ENCODE measurements around the gene TRPM2. TPM values are rescaled to one million over a fixed set of nuclear protein-coding genes. Genes with fewer than 3 reads are reported as not detected.

TRPM2 gene
- total and polyA plus RNA-seq, 2 of the 4 experiments (the other 2 are of a cell fraction): not detected

- H3K27me3 ChIP-seq (ENCODE audit: control insufficient read depth, insufficient read depth, low read length): no peaks in the 10 kb centered on the region
- H4K8ac ChIP-seq (ENCODE audit: low read depth in 2 of 2, low read length in 2 of 2): no peak overlapping the region
- intact Hi-C loops (cut with micrococcal nuclease): no loop called here
- H3K4me3 ChIP-seq (ENCODE audit: insufficient read depth, low read depth, low read length): no peak overlapping the region
- no peak overlapping the region for H4K91ac ChIP-seq (ENCODE audit: insufficient read depth, low read depth, low read length)
- no peaks in the 10 kb centered on the region for H3K79me1 ChIP-seq (ENCODE audit: low read depth in 1 of 2, low read length in 2 of 2)
- in situ Hi-C loops (cut with MboI; ENCODE audit: low sequenced_read_pairs): no loop called here
- H3K9ac ChIP-seq (ENCODE audit: low read depth, low read length): no peak overlapping the region
- no peak overlapping the region for H3K14ac ChIP-seq (replicated peaks; ENCODE audit: low read depth, low read length)
- no peak overlapping the region for H3K56ac ChIP-seq (ENCODE audit: extremely low read depth, insufficient read depth, low read length)
- H4K20me1 ChIP-seq (ENCODE audit: insufficient read depth, low read length): no peaks in the 10 kb centered on the region
- POLR2A ChIA-PET (ENCODE audit: unreplicated experiment): no interaction called here
- 52% methylated on average over 8 of the region's 13 CpGs; no CpG with 5 or more reads in 1 of the 2 experiments for WGBS, 2 experiments (ENCODE audit: extremely low coverage in 2 of 2, insufficient read length in 1 of 2)
- no peaks in the 10 kb centered on the region for H3K36me3 ChIP-seq (ENCODE audit: control insufficient read depth, insufficient read depth, low read length)
- H2BK5ac ChIP-seq (ENCODE audit: low read depth, low read length, poor library complexity, severe bottlenecking): no peak overlapping the region
- no peak overlapping the region for H3K4ac ChIP-seq (ENCODE audit: low read depth, low read length)
- H2AFZ ChIP-seq (replicated peaks; ENCODE audit: low read length, poor library complexity): no peak overlapping the region
- no peak overlapping the region for H3K27ac ChIP-seq (ENCODE audit: insufficient read depth, low read length)
- dilution Hi-C loops (cut with HindIII; ENCODE audit: low sequenced_read_pairs, unreplicated experiment): no loop called here
- no peak for TF ChIP-seq RFX5 (IDR thresholded peaks at IDR 0.05; ENCODE audit: low read depth, low read length)
- TF ChIP-seq RAD21 (IDR thresholded peaks at IDR 0.05; ENCODE audit: low read length): no peak
- TF ChIP-seq MAFK (IDR thresholded peaks at IDR 0.05; ENCODE audit: low read depth, low read length): no peak
- TF ChIP-seq CEBPB (IDR thresholded peaks at IDR 0.05; ENCODE audit: low read depth, low read length): no peak
- no peak for TF ChIP-seq NFE2L2 (IDR thresholded peaks at IDR 0.05; ENCODE audit: low read depth, low read length)
- TF ChIP-seq FOS (IDR thresholded peaks at IDR 0.05; ENCODE audit: low read depth, low read length): no peak
- TF ChIP-seq MXI1 (IDR thresholded peaks at IDR 0.05; ENCODE audit: borderline replicate concordance, low read depth, low read length): no peak
- no peak for TF ChIP-seq ELK1 (IDR thresholded peaks at IDR 0.05; ENCODE audit: borderline replicate concordance, low read depth, low read length)
- TF ChIP-seq BHLHE40 (IDR thresholded peaks at IDR 0.05; ENCODE audit: low read depth, low read length): no peak
- TF ChIP-seq CHD1 (IDR thresholded peaks at IDR 0.05; ENCODE audit: low read depth, low read length): no peak
- no peak for TF ChIP-seq RCOR1 (IDR thresholded peaks at IDR 0.05; ENCODE audit: insufficient replicate concordance, low read length)
- no peak for TF ChIP-seq MAZ (IDR thresholded peaks at IDR 0.05; ENCODE audit: borderline replicate concordance, low read depth, low read length)
- TF ChIP-seq CTCF (conservative IDR thresholded peaks at IDR 0.05; ENCODE audit: low read depth, low read length): no peak
- TF ChIP-seq SMC3 (IDR thresholded peaks at IDR 0.05; ENCODE audit: low read depth, low read length): no peak
- TF ChIP-seq POLR2A (IDR thresholded peaks at IDR 0.05; ENCODE audit: low read depth, low read length): no peak
- TF ChIP-seq USF2 (IDR thresholded peaks at IDR 0.05; ENCODE audit: low read depth, low read length): no peak
- no peak overlapping the region for H3K18ac ChIP-seq (ENCODE audit: low read depth, low read length)
- H2AK5ac ChIP-seq (ENCODE audit: low read depth, low read length): no peak overlapping the region
- H3K4me1 ChIP-seq (ENCODE audit: control insufficient read depth, insufficient read depth, low read length): no peaks in the 10 kb centered on the region
- no peak overlapping the region for H2AK9ac ChIP-seq (replicated peaks; ENCODE audit: low read depth, low read length, poor library complexity)
- no peak overlapping the region for H2BK120ac ChIP-seq (ENCODE audit: low read depth, low read length)
- H2BK15ac ChIP-seq (ENCODE audit: low read depth, low read length): no peak overlapping the region
- H4K5ac ChIP-seq (ENCODE audit: low read depth, low read length): no peak overlapping the region
- H3K9me1 ChIP-seq (ENCODE audit: insufficient read depth, low read length): no peaks in the 10 kb centered on the region
- no peak overlapping the region for H2BK20ac ChIP-seq (ENCODE audit: low read depth, low read length)
- no peak for ATAC-seq (ENCODE audit: low read depth)
- CTCF ChIA-PET: no interaction called here
- H3K9me3 ChIP-seq (ENCODE audit: control insufficient read depth, insufficient read depth, low read length): peaks cover 26% of the 10 kb centered on the region
- DNase-seq: no peak
- H3K4me2 ChIP-seq (ENCODE audit: low read depth, low read length): no peak overlapping the region
- no TSS peak for BruUV-seq (replicated peaks)
- no peak overlapping the region for H3K23ac ChIP-seq (ENCODE audit: low read depth, low read length)
Measured at GRCh38 chr21:44436111-44436611, 82.7 kb downstream of the TRPM2 start.

All from IMR-90 (cell line).